Measurements from ENCODE around the gene PTER. TPM values are rescaled to one million over a fixed set of nuclear protein-coding genes. Genes with fewer than 3 reads are reported as not detected.

PTER gene
- total and polyA plus RNA-seq, 2 of the 4 experiments (the other 2 are of a cell fraction): 1.9 to 5.0 TPM

DNA sequence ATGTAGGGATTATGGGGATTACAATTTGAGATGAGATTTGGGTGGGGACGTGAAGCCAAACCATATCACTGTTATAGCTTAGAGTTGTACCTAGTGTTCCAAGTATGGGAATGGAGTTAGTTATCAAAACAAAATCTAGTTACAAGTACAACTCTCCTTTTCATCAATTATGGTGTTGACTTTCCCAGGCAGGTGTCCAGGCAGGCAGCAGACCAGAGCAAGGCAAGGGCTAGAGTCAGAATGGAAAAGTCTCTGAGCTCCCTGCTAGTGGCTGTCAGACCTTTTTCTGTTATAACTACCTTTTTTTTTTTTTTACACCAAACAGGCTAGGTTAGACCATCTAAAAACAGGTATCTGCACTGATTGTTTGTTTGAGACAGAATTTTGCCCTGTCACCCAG, 29.2 kb downstream of the PTER start:
- no peak overlapping the region for H2AFZ ChIP-seq (replicated peaks; ENCODE audit: low read length, poor library complexity)
- TF ChIP-seq NFE2L2 (IDR thresholded peaks at IDR 0.05; ENCODE audit: low read depth, low read length): no peak
- TF ChIP-seq BHLHE40 (IDR thresholded peaks at IDR 0.05; ENCODE audit: low read depth, low read length): no peak
- TF ChIP-seq ELK1 (IDR thresholded peaks at IDR 0.05; ENCODE audit: borderline replicate concordance, low read depth, low read length): no peak
- TF ChIP-seq, protein P1, sequence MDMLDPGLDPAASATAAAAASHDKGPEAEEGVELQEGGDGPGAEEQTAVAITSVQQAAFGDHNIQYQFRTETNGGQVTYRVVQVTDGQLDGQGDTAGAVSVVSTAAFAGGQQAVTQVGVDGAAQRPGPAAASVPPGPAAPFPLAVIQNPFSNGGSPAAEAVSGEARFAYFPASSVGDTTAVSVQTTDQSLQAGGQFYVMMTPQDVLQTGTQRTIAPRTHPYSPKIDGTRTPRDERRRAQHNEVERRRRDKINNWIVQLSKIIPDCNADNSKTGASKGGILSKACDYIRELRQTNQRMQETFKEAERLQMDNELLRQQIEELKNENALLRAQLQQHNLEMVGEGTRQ (IDR thresholded peaks at IDR 0.05; ENCODE audit: low read depth, low read length): no peak
- TF ChIP-seq RCOR1 (IDR thresholded peaks at IDR 0.05; ENCODE audit: insufficient replicate concordance, low read length): no peak
- TF ChIP-seq, protein P2, sequence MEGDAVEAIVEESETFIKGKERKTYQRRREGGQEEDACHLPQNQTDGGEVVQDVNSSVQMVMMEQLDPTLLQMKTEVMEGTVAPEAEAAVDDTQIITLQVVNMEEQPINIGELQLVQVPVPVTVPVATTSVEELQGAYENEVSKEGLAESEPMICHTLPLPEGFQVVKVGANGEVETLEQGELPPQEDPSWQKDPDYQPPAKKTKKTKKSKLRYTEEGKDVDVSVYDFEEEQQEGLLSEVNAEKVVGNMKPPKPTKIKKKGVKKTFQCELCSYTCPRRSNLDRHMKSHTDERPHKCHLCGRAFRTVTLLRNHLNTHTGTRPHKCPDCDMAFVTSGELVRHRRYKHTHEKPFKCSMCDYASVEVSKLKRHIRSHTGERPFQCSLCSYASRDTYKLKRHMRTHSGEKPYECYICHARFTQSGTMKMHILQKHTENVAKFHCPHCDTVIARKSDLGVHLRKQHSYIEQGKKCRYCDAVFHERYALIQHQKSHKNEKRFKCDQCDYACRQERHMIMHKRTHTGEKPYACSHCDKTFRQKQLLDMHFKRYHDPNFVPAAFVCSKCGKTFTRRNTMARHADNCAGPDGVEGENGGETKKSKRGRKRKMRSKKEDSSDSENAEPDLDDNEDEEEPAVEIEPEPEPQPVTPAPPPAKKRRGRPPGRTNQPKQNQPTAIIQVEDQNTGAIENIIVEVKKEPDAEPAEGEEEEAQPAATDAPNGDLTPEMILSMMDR (conservative IDR thresholded peaks at IDR 0.05; ENCODE audit: low read depth, low read length): no peak
- TF ChIP-seq MXI1 (IDR thresholded peaks at IDR 0.05; ENCODE audit: borderline replicate concordance, low read depth, low read length): no peak
- no peak for TF ChIP-seq MAFK (IDR thresholded peaks at IDR 0.05; ENCODE audit: low read depth, low read length)
- no peak for TF ChIP-seq RFX5 (IDR thresholded peaks at IDR 0.05; ENCODE audit: low read depth, low read length)
- no peak for TF ChIP-seq POLR2A (IDR thresholded peaks at IDR 0.05; ENCODE audit: low read depth, low read length)
- TF ChIP-seq CHD1 (IDR thresholded peaks at IDR 0.05; ENCODE audit: low read depth, low read length): no peak
- no peak for TF ChIP-seq RAD21 (IDR thresholded peaks at IDR 0.05; ENCODE audit: low read length)
- no peak for TF ChIP-seq CEBPB (IDR thresholded peaks at IDR 0.05; ENCODE audit: low read depth, low read length)
- TF ChIP-seq SMC3 (IDR thresholded peaks at IDR 0.05; ENCODE audit: low read depth, low read length): no peak
- no peak for TF ChIP-seq FOS (IDR thresholded peaks at IDR 0.05; ENCODE audit: low read depth, low read length)
- ChIA-PET CTCF (no interaction called here), POLR2A (ENCODE audit: unreplicated experiment) (no interaction called here)
- BruUV-seq (replicated peaks): no TSS peak
- H3K9me3 ChIP-seq (ENCODE audit: control insufficient read depth, insufficient read depth, low read length): no peaks in the 10 kb centered on the region
- H3K4me1 ChIP-seq (ENCODE audit: control insufficient read depth, insufficient read depth, low read length): no peaks in the 10 kb centered on the region
- no peaks in the 10 kb centered on the region for H3K36me3 ChIP-seq (ENCODE audit: control insufficient read depth, insufficient read depth, low read length)
- H3K79me1 ChIP-seq (ENCODE audit: low read depth in 1 of 2, low read length in 2 of 2): no peaks in the 10 kb centered on the region
- no peak overlapping the region for H2BK15ac ChIP-seq (ENCODE audit: low read depth, low read length)
- H3K18ac ChIP-seq (ENCODE audit: low read depth, low read length): no peak overlapping the region
- H2BK20ac ChIP-seq (ENCODE audit: low read depth, low read length): no peak overlapping the region
- ATAC-seq (ENCODE audit: low read depth) (no peak), DNase-seq (no peak)
- no peak overlapping the region for H4K5ac ChIP-seq (ENCODE audit: low read depth, low read length)
- H3K4ac ChIP-seq (ENCODE audit: low read depth, low read length): no peak overlapping the region
- H2AK9ac ChIP-seq (replicated peaks; ENCODE audit: low read depth, low read length, poor library complexity): no peak overlapping the region
- no peak overlapping the region for H3K4me3 ChIP-seq (ENCODE audit: insufficient read depth, low read depth, low read length)
- dilution Hi-C loops (cut with HindIII; ENCODE audit: low sequenced_read_pairs, unreplicated experiment) (no loop called here), in situ Hi-C loops (cut with MboI; ENCODE audit: low sequenced_read_pairs) (no loop called here), intact Hi-C loops (cut with micrococcal nuclease) (no loop called here)
- no peak overlapping the region for H3K4me2 ChIP-seq (ENCODE audit: low read depth, low read length)
- no peaks in the 10 kb centered on the region for H3K27me3 ChIP-seq (ENCODE audit: control insufficient read depth, insufficient read depth, low read length)
- H4K20me1 ChIP-seq (ENCODE audit: insufficient read depth, low read length): no peaks in the 10 kb centered on the region
- H3K56ac ChIP-seq (ENCODE audit: extremely low read depth, insufficient read depth, low read length): no peak overlapping the region
- H3K27ac ChIP-seq (ENCODE audit: insufficient read depth, low read length): no peak overlapping the region
- H3K23ac ChIP-seq (ENCODE audit: low read depth, low read length): no peak overlapping the region
- no peak overlapping the region for H2AK5ac ChIP-seq (ENCODE audit: low read depth, low read length)
- no peak overlapping the region for H2BK120ac ChIP-seq (ENCODE audit: low read depth, low read length)
- no peak overlapping the region for H2BK5ac ChIP-seq (ENCODE audit: low read depth, low read length, poor library complexity, severe bottlenecking)
- no peak overlapping the region for H4K8ac ChIP-seq (ENCODE audit: low read depth in 2 of 2, low read length in 2 of 2)
- no peak overlapping the region for H3K14ac ChIP-seq (replicated peaks; ENCODE audit: low read depth, low read length)
- H3K9me1 ChIP-seq (ENCODE audit: insufficient read depth, low read length): no peaks in the 10 kb centered on the region
- H3K9ac ChIP-seq (ENCODE audit: low read depth, low read length): no peak overlapping the region
- no CpG with 5 or more reads among the region's 1 CpG for WGBS, 2 experiments (ENCODE audit: extremely low coverage in 2 of 2, insufficient read length in 1 of 2)
- H4K91ac ChIP-seq (ENCODE audit: insufficient read depth, low read depth, low read length): no peak overlapping the region
